H9 (cell line): ENCODE results near the gene FOXR1. TPM values are rescaled to one million over a fixed set of nuclear protein-coding genes. Genes with fewer than 3 reads are reported as not detected.

Experiments
- DNase-seq: peaks from one replicate; pipeline ENCODE4 v3.0.0-alpha.2; 2017
- H2AFZ ChIP-seq: one replicate; pipeline ENCODE4 v1.6.1; 2013; ENCODE audit warnings: mild to moderate bottlenecking, low read length, control low read depth, moderate library complexity
- H2AK5ac ChIP-seq: 2 replicates; pipeline ENCODE4 v1.6.1; 2013; ENCODE audit warnings: low read length, control low read depth, mixed read lengths; ENCODE audit not compliant: insufficient read length
- H2BK120ac ChIP-seq: one replicate; pipeline ENCODE4 v1.6.1; 2013; ENCODE audit warnings: low read depth, mild to moderate bottlenecking, low read length, control low read depth, inconsistent platforms; ENCODE audit not compliant: poor library complexity, severe bottlenecking
- H2BK12ac ChIP-seq: 2 replicates; pipeline ENCODE4 v1.6.1; 2013; ENCODE audit warnings: low read length, control low read depth, mixed read lengths, low read depth; ENCODE audit not compliant: insufficient read length
- H2BK15ac ChIP-seq: 2 replicates; pipeline ENCODE4 v1.6.1; 2013; ENCODE audit warnings: low read depth, low read length, control low read depth
- H2BK20ac ChIP-seq: one replicate; pipeline ENCODE4 v1.6.1; 2013; ENCODE audit warnings: low read depth, mild to moderate bottlenecking, low read length, control low read depth, inconsistent platforms; ENCODE audit not compliant: poor library complexity, severe bottlenecking
- H2BK5ac ChIP-seq: 2 replicates; pipeline ENCODE4 v1.6.1; 2013; ENCODE audit warnings: low read length, control low read depth, mixed read lengths; ENCODE audit not compliant: insufficient read length
- H3K14ac ChIP-seq: 2 replicates; pipeline ENCODE4 v1.6.1; 2013; ENCODE audit warnings: low read length, control low read depth; ENCODE audit not compliant: insufficient read depth
- H3K18ac ChIP-seq: 2 replicates; pipeline ENCODE4 v1.6.1; 2013; ENCODE audit warnings: low read depth, mild to moderate bottlenecking, mixed read lengths, low read length, control low read depth; ENCODE audit not compliant: insufficient read length
- H3K23ac ChIP-seq: 2 replicates; pipeline ENCODE4 v1.6.1; 2013; ENCODE audit warnings: low read length, control low read depth, mixed read lengths, low read depth; ENCODE audit not compliant: insufficient read length
- H3K23me2 ChIP-seq: 2 replicates; pipeline ENCODE4 v1.6.1; 2013; ENCODE audit warnings: low read depth, mild to moderate bottlenecking, mixed read lengths, low read length, control low read depth; ENCODE audit not compliant: insufficient read length, poor library complexity, severe bottlenecking
- H3K27ac ChIP-seq: 2 replicates; pipeline ENCODE4 v1.5.1; 2013; ENCODE audit warnings: low read length, control low read depth, mixed read lengths, low read depth; ENCODE audit not compliant: insufficient read length
- H3K27me3 ChIP-seq: 2 replicates; pipeline ENCODE4 v1.6.1; 2013; ENCODE audit warnings: low read length, control low read depth, inconsistent platforms; ENCODE audit not compliant: insufficient read depth
- H3K4ac ChIP-seq: 2 replicates; pipeline ENCODE4 v1.6.1; 2013; ENCODE audit warnings: low read depth, mild to moderate bottlenecking, control low read depth, inconsistent platforms, low read length, moderate library complexity
- H3K4me1 ChIP-seq: 2 replicates; pipeline ENCODE4 v1.6.1; 2013; ENCODE audit warnings: low read length, control low read depth, inconsistent platforms; ENCODE audit not compliant: insufficient read depth
- H3K4me2 ChIP-seq: 2 replicates; pipeline ENCODE4 v1.6.1; 2013; ENCODE audit warnings: low read length, control low read depth, mixed read lengths; ENCODE audit not compliant: insufficient read length, insufficient read depth
- H3K56ac ChIP-seq: 2 replicates; pipeline ENCODE4 v1.6.1; 2013; ENCODE audit warnings: low read depth, mild to moderate bottlenecking, mixed read lengths, low read length, control low read depth; ENCODE audit not compliant: insufficient read length
- H3K79me1 ChIP-seq: 2 replicates; pipeline ENCODE4 v1.6.1; 2013; ENCODE audit warnings: low read depth, mild to moderate bottlenecking, moderate library complexity, low read length, control low read depth, inconsistent platforms; ENCODE audit not compliant: insufficient read depth, poor library complexity, severe bottlenecking
- H3K79me2 ChIP-seq: 2 replicates; pipeline ENCODE4 v1.6.1; 2013; ENCODE audit warnings: low read length, control low read depth, inconsistent platforms; ENCODE audit not compliant: insufficient read depth
- H3K9ac ChIP-seq: 2 replicates; pipeline ENCODE4 v1.6.1; 2013; ENCODE audit warnings: low read length, control low read depth, mixed read lengths; ENCODE audit not compliant: insufficient read length; ENCODE audit errors: extremely low read depth
- H3K9me3 ChIP-seq: one replicate; pipeline ENCODE4 v1.6.1; 2013; ENCODE audit warnings: low read depth, low read length, inconsistent platforms; ENCODE audit not compliant: control insufficient read depth
- H3T11ph ChIP-seq: one replicate; pipeline ENCODE4 v1.6.1; 2013; ENCODE audit warnings: mild to moderate bottlenecking, low read length, control low read depth, inconsistent platforms
- H4K20me1 ChIP-seq: one replicate; pipeline ENCODE4 v1.6.1; 2013; ENCODE audit not compliant: control insufficient read depth, insufficient read length, insufficient read depth
- H4K5ac ChIP-seq: 2 replicates; pipeline ENCODE4 v1.6.1; 2013; ENCODE audit warnings: low read depth, mild to moderate bottlenecking, mixed read lengths, low read length, control low read depth; ENCODE audit not compliant: insufficient read length
- H4K8ac ChIP-seq: replicated peaks from 2 replicates; pipeline ENCODE4 v1.6.1; 2013; ENCODE audit warnings: low read length, control low read depth, mixed read lengths, low read depth; ENCODE audit not compliant: insufficient read length
- H4K91ac ChIP-seq: 2 replicates; pipeline ENCODE4 v1.6.1; 2013; ENCODE audit warnings: low read depth, mild to moderate bottlenecking, moderate library complexity, mixed read lengths, low read length, control low read depth; ENCODE audit not compliant: insufficient read length
- H3K27ac Mint-ChIP-seq, 3 experiments: 2 replicates in 2 of 3; 3 replicates in 1 of 3; pipeline ENCODE4 v1.8.0; 2020 to 2021; ENCODE audit warnings: mixed read lengths in 3 of 3, mild to moderate bottlenecking in 1 of 3, moderate library complexity in 1 of 3
- H3K27me3 Mint-ChIP-seq: 2 replicates; pipeline ENCODE4 v1.8.0; 2021; ENCODE audit warnings: low read depth, mild to moderate bottlenecking, moderate library complexity, mixed read lengths
- H3K36me3 Mint-ChIP-seq, 3 experiments: 2 replicates in 2 of 3; 3 replicates in 1 of 3; pipeline ENCODE4 v1.8.0; 2020 to 2021; ENCODE audit warnings: low read depth in 3 of 3, mixed read lengths in 3 of 3; ENCODE audit not compliant: insufficient read depth in 1 of 3
- H3K4me1 Mint-ChIP-seq, 2 experiments: 2 replicates each; pipeline ENCODE4 v1.8.0; 2020; ENCODE audit warnings: mixed read lengths in 2 of 2
- H3K4me3 Mint-ChIP-seq, 2 experiments: 2 replicates in 1 of 2; 3 replicates in 1 of 2; pipeline ENCODE4 v1.8.0; 2020 to 2021; ENCODE audit warnings: mild to moderate bottlenecking in 2 of 2, mixed read lengths in 2 of 2, moderate library complexity in 1 of 2
- H3K9me3 Mint-ChIP-seq, 2 experiments: 2 replicates in 1 of 2; 3 replicates in 1 of 2; pipeline ENCODE4 v1.8.0; 2020; ENCODE audit warnings: mild to moderate bottlenecking in 2 of 2, mixed read lengths in 2 of 2, moderate library complexity in 1 of 2
- whole genome bisulfite sequencing: extraction: QIAGEN DNeasy Blood & Tissue Kit; methylation state at CpG from one replicate; pipeline ENCODE4 v1.1.7; 2013; ENCODE audit warnings: missing lambda C conversion rate, low lambda C conversion rate, mixed read lengths; ENCODE audit not compliant: insufficient read length; ENCODE audit errors: extremely low coverage; 5-methylcytosine and 5-hydroxymethylcytosine counted together
- total RNA-seq: library from RNA; stranded (reverse); gene quantifications from 2 replicates; pipeline ENCODE4 v1.2.1, GENCODE V29; 2021
- TF ChIP-seq, protein P1 (sequence below): fragments of 200-600 bp; sonication (generic); conservative IDR thresholded peaks from 3 replicates; pipeline ENCODE4 v1.8.0; 2021; ENCODE audit warnings: antibody characterized with exemption, mild to moderate bottlenecking

The FOXR1 gene
- total RNA-seq, 1 experiment from 2014 or later, result not detected

DNA sequence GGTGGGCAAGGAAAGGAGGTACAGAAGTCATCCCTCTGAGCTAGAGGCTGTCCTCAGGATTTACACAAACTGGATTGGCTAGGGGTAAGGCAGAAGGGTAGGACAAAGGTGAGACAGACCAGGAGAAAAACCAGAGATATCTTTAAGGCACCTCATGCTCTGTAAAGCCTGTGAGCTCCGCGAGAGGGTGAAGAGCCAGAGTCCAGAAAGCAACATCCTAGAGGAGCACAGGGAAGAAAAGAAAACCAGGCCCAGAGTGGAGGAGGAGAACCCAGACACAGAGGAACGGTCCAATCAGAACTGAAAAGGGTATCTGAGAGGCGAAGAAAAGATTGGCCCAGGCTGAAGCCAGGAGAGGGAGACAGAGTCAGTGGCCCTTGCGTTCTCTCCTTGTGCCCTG lies 54.0 kb downstream of the FOXR1 start:
- Mint-ChIP-seq H3K4me1 (peaks cover 22 to 24% of the 10 kb centered on the region in 2 experiments), H3K36me3 (peaks cover 31 to 78% (median 71%) of the 10 kb centered on the region in 3 experiments)
- no peaks in the 10 kb centered on the region for H4K20me1 ChIP-seq

More for the DNA sequence above, 54.0 kb downstream of the FOXR1 start:
- H4K91ac ChIP-seq, result no peak overlapping the region
- no peaks in the 10 kb centered on the region for H3K27me3 ChIP-seq
- H3K56ac ChIP-seq, result no peak overlapping the region
- no peak overlapping the region for H2BK12ac ChIP-seq
- no peak overlapping the region for H3K23ac ChIP-seq
- H3K4me1 ChIP-seq, result peaks cover 8% of the 10 kb centered on the region; the same call in 1 of the 2 replicates
- H2BK15ac ChIP-seq, result no peak overlapping the region
- TF ChIP-seq, protein P1, sequence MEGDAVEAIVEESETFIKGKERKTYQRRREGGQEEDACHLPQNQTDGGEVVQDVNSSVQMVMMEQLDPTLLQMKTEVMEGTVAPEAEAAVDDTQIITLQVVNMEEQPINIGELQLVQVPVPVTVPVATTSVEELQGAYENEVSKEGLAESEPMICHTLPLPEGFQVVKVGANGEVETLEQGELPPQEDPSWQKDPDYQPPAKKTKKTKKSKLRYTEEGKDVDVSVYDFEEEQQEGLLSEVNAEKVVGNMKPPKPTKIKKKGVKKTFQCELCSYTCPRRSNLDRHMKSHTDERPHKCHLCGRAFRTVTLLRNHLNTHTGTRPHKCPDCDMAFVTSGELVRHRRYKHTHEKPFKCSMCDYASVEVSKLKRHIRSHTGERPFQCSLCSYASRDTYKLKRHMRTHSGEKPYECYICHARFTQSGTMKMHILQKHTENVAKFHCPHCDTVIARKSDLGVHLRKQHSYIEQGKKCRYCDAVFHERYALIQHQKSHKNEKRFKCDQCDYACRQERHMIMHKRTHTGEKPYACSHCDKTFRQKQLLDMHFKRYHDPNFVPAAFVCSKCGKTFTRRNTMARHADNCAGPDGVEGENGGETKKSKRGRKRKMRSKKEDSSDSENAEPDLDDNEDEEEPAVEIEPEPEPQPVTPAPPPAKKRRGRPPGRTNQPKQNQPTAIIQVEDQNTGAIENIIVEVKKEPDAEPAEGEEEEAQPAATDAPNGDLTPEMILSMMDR, result no peak
- H2BK5ac ChIP-seq, result no peak overlapping the region
- peaks cover 13% of the 10 kb centered on the region for H3K23me2 ChIP-seq
- H3K14ac ChIP-seq, result no peak overlapping the region
- no peaks in the 10 kb centered on the region for H3K9me3 ChIP-seq
- H4K5ac ChIP-seq, result no peak overlapping the region
- no peak overlapping the region for H2BK120ac ChIP-seq
- no peak overlapping the region for H3T11ph ChIP-seq
- no peak overlapping the region for H3K18ac ChIP-seq
- WGBS, result no CpG with 5 or more reads among the region's 5 CpGs
- H3K4ac ChIP-seq, result no peak overlapping the region
- H2AK5ac ChIP-seq, result no peak overlapping the region
- H3K9ac ChIP-seq, result no peak overlapping the region
- peaks cover 3% of the 10 kb centered on the region for H3K79me1 ChIP-seq
- DNase-seq, result no peak
- no peak overlapping the region for H2AFZ ChIP-seq
- H3K4me2 ChIP-seq, result no peak overlapping the region
- Mint-ChIP-seq H3K9me3 (no peaks in the 10 kb centered on the region), H3K27ac (peak overlapping the region in 2 of 3 experiments; percentile 72 to 84; a peak in 5 of 7 replicates), H3K27me3 (no peaks in the 10 kb centered on the region), H3K4me3 (no peak overlapping the region)
- no peaks in the 10 kb centered on the region; the same call in 1 of the 2 replicates for H3K79me2 ChIP-seq
- H3K27ac ChIP-seq, result no peak overlapping the region
- H4K8ac ChIP-seq, result no peak overlapping the region
- no peak overlapping the region for H2BK20ac ChIP-seq
